ENCODE results near the gene CLEC19A.

Gene CLEC19A

DNA sequence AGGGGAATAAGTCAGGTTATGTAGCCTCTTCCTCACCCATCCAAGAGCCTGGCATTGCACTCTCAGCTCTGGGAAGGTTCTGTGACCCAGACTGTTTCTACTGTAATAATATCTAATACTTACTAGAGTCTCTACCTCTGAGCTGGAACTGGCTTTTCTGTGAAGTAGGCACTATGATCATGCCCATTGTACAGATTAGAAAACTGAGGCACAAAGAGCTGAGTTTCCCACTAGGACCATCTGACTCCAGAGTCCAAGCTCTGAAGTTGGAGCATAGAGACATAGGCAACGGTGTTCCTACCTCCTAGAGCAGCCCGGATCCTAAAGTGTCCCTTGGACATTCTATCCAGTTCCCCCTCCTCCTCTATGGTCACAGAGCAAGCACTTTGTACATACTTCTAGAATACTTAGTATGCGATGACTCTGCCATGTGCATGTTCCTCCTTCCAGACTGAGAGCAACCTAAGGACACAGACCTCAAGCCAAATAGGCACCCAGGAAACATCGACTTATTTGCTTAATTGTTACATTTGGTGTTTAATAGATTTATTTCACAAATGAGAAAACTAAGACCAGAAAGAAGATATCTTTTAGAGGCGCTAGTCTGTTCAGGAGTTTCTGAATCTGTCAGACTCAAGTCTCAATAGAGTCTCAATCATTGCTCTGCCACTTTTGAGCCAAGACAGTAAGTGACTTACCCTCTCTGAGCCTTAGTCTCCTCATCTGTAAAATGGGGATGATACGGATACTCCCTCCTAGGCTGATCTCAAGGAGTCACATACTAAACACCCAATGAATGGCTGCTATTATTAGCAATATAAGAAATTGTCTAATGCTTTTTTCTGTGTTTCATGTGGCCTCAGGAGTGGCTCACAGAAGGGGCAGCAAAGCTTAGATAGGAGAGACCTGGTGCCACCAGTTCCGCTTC lies 3.6 kb downstream of the CLEC19A start:
- Histone ChIP-seq H2AFZ (ENCODE audit: low read depth) (no peak overlapping the region), H3K79me2 (ENCODE audit: insufficient read depth, low read depth) (no peaks in the 10 kb centered on the region), H3K9ac (no peak overlapping the region), H3K4me2 (no peak overlapping the region), H3K4me3 (IDR thresholded peaks at IDR 0.05; ENCODE audit: insufficient read depth, low read depth, low read length) (no peak overlapping the region), H3K36me3 (ENCODE audit: insufficient read depth) (no peaks in the 10 kb centered on the region), H3K4me1 (ENCODE audit: low read depth, poor library complexity, severe bottlenecking) (no peaks in the 10 kb centered on the region), H4K20me1 (ENCODE audit: insufficient read depth) (no peaks in the 10 kb centered on the region), H3K27me3 (ENCODE audit: insufficient read depth, low read depth) (no peaks in the 10 kb centered on the region), H3K27ac (no peak overlapping the region)
- TF ChIP-seq, protein P1, sequence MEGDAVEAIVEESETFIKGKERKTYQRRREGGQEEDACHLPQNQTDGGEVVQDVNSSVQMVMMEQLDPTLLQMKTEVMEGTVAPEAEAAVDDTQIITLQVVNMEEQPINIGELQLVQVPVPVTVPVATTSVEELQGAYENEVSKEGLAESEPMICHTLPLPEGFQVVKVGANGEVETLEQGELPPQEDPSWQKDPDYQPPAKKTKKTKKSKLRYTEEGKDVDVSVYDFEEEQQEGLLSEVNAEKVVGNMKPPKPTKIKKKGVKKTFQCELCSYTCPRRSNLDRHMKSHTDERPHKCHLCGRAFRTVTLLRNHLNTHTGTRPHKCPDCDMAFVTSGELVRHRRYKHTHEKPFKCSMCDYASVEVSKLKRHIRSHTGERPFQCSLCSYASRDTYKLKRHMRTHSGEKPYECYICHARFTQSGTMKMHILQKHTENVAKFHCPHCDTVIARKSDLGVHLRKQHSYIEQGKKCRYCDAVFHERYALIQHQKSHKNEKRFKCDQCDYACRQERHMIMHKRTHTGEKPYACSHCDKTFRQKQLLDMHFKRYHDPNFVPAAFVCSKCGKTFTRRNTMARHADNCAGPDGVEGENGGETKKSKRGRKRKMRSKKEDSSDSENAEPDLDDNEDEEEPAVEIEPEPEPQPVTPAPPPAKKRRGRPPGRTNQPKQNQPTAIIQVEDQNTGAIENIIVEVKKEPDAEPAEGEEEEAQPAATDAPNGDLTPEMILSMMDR (conservative IDR thresholded peaks at IDR 0.05; ENCODE audit: low read depth, low read length): no peak

DNA sequence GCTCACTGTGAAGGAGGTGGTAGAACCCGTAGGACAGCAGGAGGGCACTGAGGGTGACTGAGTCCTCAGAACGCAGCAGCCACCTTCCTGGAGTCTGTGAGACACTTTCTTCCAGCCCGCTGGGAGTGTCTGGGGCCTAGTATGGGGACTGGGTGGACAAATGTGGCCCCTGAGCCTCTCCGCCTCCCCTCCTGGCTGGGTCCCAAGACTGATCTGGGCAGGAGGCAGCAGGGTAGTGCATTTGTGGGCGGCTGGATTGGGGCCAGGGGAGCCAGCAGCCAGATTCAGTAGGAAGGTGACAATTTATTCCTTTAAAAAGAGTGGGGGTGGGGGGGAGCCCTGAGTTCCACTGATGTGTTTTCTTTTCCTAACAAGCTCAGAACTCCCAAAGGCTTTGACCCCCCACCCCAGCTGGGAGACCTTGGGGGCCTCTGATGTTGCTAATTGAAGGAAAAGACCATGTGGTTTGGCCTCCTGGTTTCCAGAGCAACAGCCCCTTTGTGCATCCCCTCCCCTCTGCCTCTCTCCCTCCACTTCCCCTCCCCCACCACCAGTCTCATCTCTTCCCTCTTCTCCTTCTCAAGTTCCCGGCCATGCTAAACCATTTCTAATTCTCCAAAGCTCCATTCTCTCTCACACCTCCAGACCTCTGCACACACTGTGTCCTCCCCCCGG lies 4.4 kb downstream of the CLEC19A start:
- H3K4me1 ChIP-seq (ENCODE audit: low read depth, poor library complexity, severe bottlenecking): no peaks in the 10 kb centered on the region
- H3K36me3 ChIP-seq (ENCODE audit: insufficient read depth): no peaks in the 10 kb centered on the region
- H2AFZ ChIP-seq (ENCODE audit: low read depth): no peak overlapping the region
- no peak overlapping the region for H3K4me2 ChIP-seq
- TF ChIP-seq, protein P1 (conservative IDR thresholded peaks at IDR 0.05; ENCODE audit: low read depth, low read length): no peak
- no peaks in the 10 kb centered on the region for H3K27me3 ChIP-seq (ENCODE audit: insufficient read depth, low read depth)
- no peak overlapping the region for H3K4me3 ChIP-seq (IDR thresholded peaks at IDR 0.05; ENCODE audit: insufficient read depth, low read depth, low read length)
- H4K20me1 ChIP-seq (ENCODE audit: insufficient read depth): no peaks in the 10 kb centered on the region
- H3K79me2 ChIP-seq (ENCODE audit: insufficient read depth, low read depth): no peaks in the 10 kb centered on the region
- no peak overlapping the region for H3K27ac ChIP-seq
- H3K9ac ChIP-seq: no peak overlapping the region

DNA sequence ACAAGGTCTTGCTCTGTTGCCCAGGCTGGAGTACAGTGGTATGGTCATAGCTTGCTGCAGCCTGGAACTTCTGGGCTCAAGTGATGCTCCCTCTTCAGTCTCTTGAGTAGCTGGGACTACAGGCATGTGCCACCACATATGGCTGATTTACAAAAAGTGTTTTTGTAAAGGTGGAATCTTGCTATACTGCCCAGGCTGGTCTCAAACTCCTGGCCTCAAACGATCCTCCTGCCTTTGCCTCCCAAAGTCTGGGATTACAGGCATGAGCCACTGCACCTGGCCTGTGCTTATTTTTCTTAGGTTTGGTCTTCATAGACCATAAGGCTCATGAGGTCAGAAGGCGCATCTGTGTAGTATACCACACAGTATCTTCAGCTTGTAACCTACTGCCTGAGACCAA lies 5.3 kb downstream of the CLEC19A start:
- Histone ChIP-seq H4K20me1 (ENCODE audit: insufficient read depth) (no peaks in the 10 kb centered on the region), H3K4me3 (IDR thresholded peaks at IDR 0.05; ENCODE audit: insufficient read depth, low read depth, low read length) (no peak overlapping the region), H3K27ac (no peak overlapping the region), H3K27me3 (ENCODE audit: insufficient read depth, low read depth) (no peaks in the 10 kb centered on the region), H3K4me1 (ENCODE audit: low read depth, poor library complexity, severe bottlenecking) (no peaks in the 10 kb centered on the region), H3K79me2 (ENCODE audit: insufficient read depth, low read depth) (no peaks in the 10 kb centered on the region), H3K36me3 (ENCODE audit: insufficient read depth) (no peaks in the 10 kb centered on the region), H2AFZ (ENCODE audit: low read depth) (no peak overlapping the region), H3K4me2 (no peak overlapping the region), H3K9ac (no peak overlapping the region)
- TF ChIP-seq, protein P1 (conservative IDR thresholded peaks at IDR 0.05; ENCODE audit: low read depth, low read length): no peak

- H3K4me1 ChIP-seq (ENCODE audit: low read depth, poor library complexity, severe bottlenecking): no peaks in the 10 kb centered on the region
- no peaks in the 10 kb centered on the region for H3K36me3 ChIP-seq (ENCODE audit: insufficient read depth)
- no peak overlapping the region for H3K4me3 ChIP-seq (IDR thresholded peaks at IDR 0.05; ENCODE audit: insufficient read depth, low read depth, low read length)
- no peaks in the 10 kb centered on the region for H4K20me1 ChIP-seq (ENCODE audit: insufficient read depth)
- H3K27me3 ChIP-seq (ENCODE audit: insufficient read depth, low read depth): no peaks in the 10 kb centered on the region
- no peak overlapping the region for H2AFZ ChIP-seq (ENCODE audit: low read depth)
- H3K27ac ChIP-seq: no peak overlapping the region
- H3K4me2 ChIP-seq: no peak overlapping the region
- TF ChIP-seq, protein P1 (conservative IDR thresholded peaks at IDR 0.05; ENCODE audit: low read depth, low read length): no peak
- H3K79me2 ChIP-seq (ENCODE audit: insufficient read depth, low read depth): no peaks in the 10 kb centered on the region
- no peak overlapping the region for H3K9ac ChIP-seq
Observed at GRCh38 chr16:19291475-19291874, 5.9 kb downstream of the CLEC19A start.
